K562 (cell line): ENCODE measurements around the gene RPL39. TPM values are rescaled to one million over a fixed set of nuclear protein-coding genes. Genes with fewer than 3 reads are reported as not detected.
A peak's percentile ranks its signal among the peaks of the same experiment; 100 is the strongest.
"Not testable (repeated sequence)": the region's sequence is repeated elsewhere in the genome, so short reads cannot be mapped to it uniquely, and the experiment has no call there.

Source experiments
- ATAC-seq: fragments of 200-7000 bp; cut with Tn5 transposase; 3 replicates; pipeline ENCODE4 v1.9.1; 2020; ENCODE audit warnings: moderate library complexity
- BruUV-seq: library from RNA; stranded (reverse); fragments of 400-500 nt; replicated peaks from 2 replicates; lab custom pipeline; 2021; lab: Mats Ljungman, UMichigan
- CTCF ChIA-PET: fragments of 300-600 bp; formaldehyde crosslinking; extraction: SDS; loops from one replicate; lab custom pipeline; 2021; ENCODE audit warnings: low intra/inter-chr PET ratio; lab: Yijun Ruan, JAX
- POLR2A ChIA-PET: fragments of 300-600, 350-650 bp; sonication (Branson Sonifier 250); formaldehyde crosslinking; extraction: SDS; loops from one replicate; lab custom pipeline; 2021; ENCODE audit warnings: antibody characterized with exemption, inconsistent platforms; lab: Yijun Ruan, JAX
- DNase-seq, 4 experiments: peaks; one replicate each; pipeline versions ENCODE4 v3.0.0 to v3.0.0-alpha.2; 2011 to 2018; ENCODE audit warnings: low spot score in 3 of 4, mixed read lengths in 3 of 4; ENCODE audit errors: extremely low read depth in 1 of 4
- FAIRE-seq: peaks from 2 replicates; lab custom pipeline; 2011; peaks lifted over from hg19 to GRCh38; lab: Jason Lieb, UNC
- H2AFZ ChIP-seq: 2 replicates; pipeline ENCODE4 v1.6.0; 2011; ENCODE audit warnings: low read depth, low read length, control low read depth, inconsistent platforms
- H3K27ac ChIP-seq: fragments of 200-600 bp; 3 replicates; pipeline ENCODE4 v1.8.0; 2011; ENCODE audit warnings: low read depth, mild to moderate bottlenecking, control low read depth, inconsistent platforms, low read length, moderate library complexity, mixed read lengths; ENCODE audit errors: extremely low read depth
- H3K27me3 ChIP-seq, 2 experiments: fragments of 300-600 bp in 1 of 2; 2 replicates in 1 of 2; 3 replicates in 1 of 2; pipeline versions ENCODE4 v1.6.0 to v1.8.0; 2011; ENCODE audit warnings: inconsistent platforms in 2 of 2, low read length in 2 of 2, mild to moderate bottlenecking in 1 of 2, mixed read lengths in 1 of 2, moderate library complexity in 1 of 2; ENCODE audit not compliant: control insufficient read depth in 2 of 2, insufficient read depth in 2 of 2
- H3K36me3 ChIP-seq: fragments of 300-600 bp; 3 replicates; pipeline ENCODE4 v1.8.0; 2011; ENCODE audit warnings: mild to moderate bottlenecking, low read length, inconsistent platforms; ENCODE audit not compliant: control insufficient read depth, insufficient read depth
- H3K4me1 ChIP-seq, 2 experiments: fragments of 200-600 bp in 1 of 2; replicated peaks in 1 of 2; 2 replicates in 1 of 2; 3 replicates in 1 of 2; pipeline versions ENCODE4 v1.5.1 to v1.8.0; 2011; ENCODE audit warnings: inconsistent platforms in 2 of 2, low read length in 2 of 2, mild to moderate bottlenecking in 1 of 2, mixed read lengths in 1 of 2, moderate library complexity in 1 of 2; ENCODE audit not compliant: control insufficient read depth in 2 of 2, insufficient read depth in 2 of 2
- H3K4me2 ChIP-seq: 2 replicates; pipeline ENCODE4 v1.6.1; 2011; ENCODE audit warnings: low read length, control low read depth, inconsistent platforms, mixed read lengths; ENCODE audit not compliant: insufficient read depth
- H3K4me3 ChIP-seq: fragments of 200-600 bp; sonication (generic), shearing (Covaris generic); 2 replicates; pipeline ENCODE4 v1.5.1; 2016; ENCODE audit warnings: control low read depth, inconsistent platforms
- H3K79me2 ChIP-seq: fragments of 200-600 bp; 3 replicates; pipeline ENCODE4 v1.8.0; 2011; ENCODE audit warnings: low read length, inconsistent platforms; ENCODE audit not compliant: control insufficient read depth, insufficient read depth
- H3K9ac ChIP-seq, 2 experiments: 2 replicates each; pipeline versions ENCODE4 v1.6.0 to v1.6.1; 2011; ENCODE audit warnings: low read depth in 2 of 2, low read length in 2 of 2, control low read depth in 1 of 2, inconsistent platforms in 1 of 2, mild to moderate bottlenecking in 1 of 2, mixed read lengths in 1 of 2; ENCODE audit not compliant: insufficient read depth in 1 of 2
- H3K9me1 ChIP-seq: one replicate; pipeline ENCODE4 v1.6.0; 2011; ENCODE audit warnings: inconsistent platforms, mild to moderate bottlenecking, low read length, moderate library complexity; ENCODE audit not compliant: control insufficient read depth, insufficient read depth
- H3K9me3 ChIP-seq: replicated peaks from 2 replicates; pipeline ENCODE4 v1.5.1; 2011; ENCODE audit warnings: low read depth, low read length, inconsistent platforms; ENCODE audit not compliant: control insufficient read depth, insufficient read depth
- H4K20me1 ChIP-seq: replicated peaks from 2 replicates; pipeline ENCODE4 v1.6.1; 2011; ENCODE audit warnings: low read length, inconsistent platforms, mixed read lengths; ENCODE audit not compliant: control insufficient read depth, insufficient read depth
- DDX20 ChIP-seq: fragments of 450-650 bp; IDR thresholded peaks from 2 replicates; pipeline ENCODE4 v1.6.1; 2016; ENCODE audit warnings: missing genetic modification characterization, low read depth, mild to moderate bottlenecking, missing compliant biosample characterization, moderate library complexity
- FOXP1 ChIP-seq: sonication (generic); formaldehyde crosslinking; IDR thresholded peaks from 2 replicates; pipeline ENCODE4 v1.8.0; 2022; ENCODE audit warnings: mild to moderate bottlenecking, missing genetic modification reagents
- GMEB1 ChIP-seq: fragments of 250-450 bp; sonication (Bioruptor Pico); IDR thresholded peaks from 2 replicates; pipeline ENCODE4 v1.4.0; 2020; ENCODE audit warnings: mild to moderate bottlenecking
- GTF2A2 ChIP-seq: IDR thresholded peaks from 2 replicates; pipeline ENCODE4 v1.6.1; 2016; ENCODE audit warnings: mild to moderate bottlenecking, missing genetic modification characterization, missing compliant biosample characterization
- IRF1 ChIP-seq: sonication (generic); formaldehyde crosslinking; IDR thresholded peaks from 2 replicates; pipeline ENCODE4 v1.8.0; 2022; ENCODE audit warnings: missing genetic modification reagents, mild to moderate bottlenecking, borderline replicate concordance
- MED1 ChIP-seq: sonication (generic); formaldehyde crosslinking; IDR thresholded peaks from 2 replicates; pipeline ENCODE4 v1.8.1; 2023; ENCODE audit warnings: missing genetic modification reagents, borderline replicate concordance
- NCOA6 ChIP-seq: fragments of 450-650 bp; IDR thresholded peaks from 2 replicates; pipeline ENCODE4 v1.6.1; 2017; ENCODE audit warnings: mild to moderate bottlenecking
- NCOR1 ChIP-seq: fragments of 450-650 bp; IDR thresholded peaks from 2 replicates; pipeline ENCODE4 v1.6.1; 2016; ENCODE audit warnings: mild to moderate bottlenecking, moderate library complexity
- PML ChIP-seq: IDR thresholded peaks from 2 replicates; pipeline ENCODE4 v1.6.1; 2012; ENCODE audit warnings: low read length, inconsistent platforms
- SIRT6 ChIP-seq: IDR thresholded peaks from one replicate; pipeline ENCODE4 v1.6.1; 2012; ENCODE audit warnings: low read depth, mild to moderate bottlenecking, control low read depth, inconsistent platforms, low read length, moderate library complexity
- ZHX1 ChIP-seq: fragments of 150-350 bp; conservative IDR thresholded peaks from 2 replicates; pipeline ENCODE4 v1.6.1; 2014; ENCODE audit warnings: low read length
- ZNF124 ChIP-seq: sonication (generic); formaldehyde crosslinking; IDR thresholded peaks from 2 replicates; pipeline ENCODE4 v1.8.1; 2022; ENCODE audit warnings: missing genetic modification reagents
- ZNF436 ChIP-seq: fragments of 250-450, 450-650 bp; sonication (Bioruptor Pico); formaldehyde crosslinking; IDR thresholded peaks from 2 replicates; pipeline ENCODE4 v1.7.0; 2020; ENCODE audit warnings: mild to moderate bottlenecking
- ZNF75A ChIP-seq: fragments of 450-650 bp; formaldehyde crosslinking; IDR thresholded peaks from 2 replicates; pipeline ENCODE4 v1.4.0; 2020; ENCODE audit warnings: mild to moderate bottlenecking
- WGBS: fragments of 100-300 bp; shearing (Covaris generic); methylation state at CpG from one replicate; pipeline ENCODE4 v1.1.6; 2016; ENCODE audit warnings: low coverage, mixed read lengths; ENCODE audit not compliant: insufficient coverage; ENCODE audit errors: missing lambda C conversion rate; 5-methylcytosine and 5-hydroxymethylcytosine counted together
- in situ Hi-C: fragments of 300-500 bp; cut with MboI; formaldehyde crosslinking; loops from 4 replicates; pipeline ENCODE4 v1.15.0; 2018; ENCODE audit warnings: inconsistent platforms, mixed read lengths
- intact Hi-C: fragments of 100-400 bp; cut with micrococcal nuclease; formaldehyde crosslinking; loops from 2 replicates; pipeline ENCODE4 v1.14.2; 2022
- polyA plus RNA-seq, 8 experiments: library from polyadenylated mRNA; depleted of rRNA in 4 of 8; stranded (reverse) in 5 of 8; unstranded in 3 of 8; fragments of >200 nt; fragmentation: Nextera tagmentation in 2 of 8; fragmentation: Illumina TruSeq in 1 of 8; extraction: Ambion mirVana in 2 of 8; extraction: Trizol in 1 of 8; gene quantifications; 2 replicates each; pipeline versions ENCODE4 v1.2.1 to v1.2.3, GENCODE V29; 2011 to 2014; ENCODE audit warnings: inconsistent platforms in 1 of 8, missing spikeins in 1 of 8
- total RNA-seq, 7 experiments: library from RNA; depleted of rRNA in 6 of 7; stranded (reverse); fragments of >200 nt in 6 of 7; fragmentation: Illumina TruSeq in 2 of 7; extraction: Trizol in 2 of 7; gene quantifications; 2 replicates each; pipeline versions ENCODE4 v1.2.1 to v1.2.3, GENCODE V29; 2011 to 2021; ENCODE audit warnings: low replicate concordance in 1 of 7

The RPL39 gene
- total and polyA plus RNA-seq, 9 of the 15 experiments (the other 6 are each of a cell fraction or from before 2014, with no cell fraction given) = 1,382 to 5,043 (median 3,226) TPM

DNA sequence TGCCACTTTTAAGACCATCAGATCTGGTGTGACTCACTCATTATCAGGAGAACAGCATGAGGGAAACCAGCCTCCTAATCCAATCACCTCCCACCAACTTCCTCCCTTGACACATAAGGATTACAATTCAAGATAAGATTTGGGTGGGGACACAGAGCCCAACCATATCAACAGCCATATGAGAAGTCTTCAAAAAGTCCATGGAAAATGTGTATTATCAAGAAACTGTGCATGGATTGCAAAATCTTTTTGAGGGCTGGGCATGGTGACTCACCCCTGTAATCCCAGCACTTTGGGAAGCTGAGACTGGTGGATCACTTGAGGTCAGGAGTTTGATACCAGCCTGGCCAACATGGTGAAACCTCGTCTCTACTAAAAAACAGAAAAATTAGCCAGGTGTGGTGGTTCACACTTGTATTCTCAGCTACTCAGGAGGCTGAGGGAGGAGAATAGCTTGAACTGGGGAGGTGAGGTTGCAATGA lies 17.8 kb upstream of the RPL39 start (continued):
- TF ChIP-seq IRF1 (CRISPR knock-in tag) (no peak), GTF2A2 (tag) (no peak), SIRT6 (no peak), DDX20 (tag) (no peak), ZHX1 (no peak), GMEB1 (no peak), ZNF124 (CRISPR knock-in tag) (no peak), ZNF436 (CRISPR knock-in tag) (no peak), FOXP1 (CRISPR knock-in tag) (no peak), NCOR1 (peak; percentile 89), MED1 (CRISPR knock-in tag) (no peak), NCOA6 (no peak), ZNF75A (no peak), PML (peak; percentile 69; the same call in 1 of the 2 replicates)

- intact Hi-C loops, H3K9me1 ChIP-seq, H3K27me3 ChIP-seq, H3K4me2 ChIP-seq, H3K4me3 ChIP-seq, in situ Hi-C loops, H3K9me3 ChIP-seq, H3K9ac ChIP-seq, H3K36me3 ChIP-seq, H2AFZ ChIP-seq, FAIRE-seq, DNase-seq, CTCF ChIA-PET, H3K79me2 ChIP-seq, H3K4me1 ChIP-seq, H4K20me1 ChIP-seq: not testable (repeated sequence)
- TSS peak; percentile 74 for BruUV-seq
- POLR2A ChIA-PET = interaction anchor here (0.9 kb wide), 1 partner anchor 17 kb away, joined by 4 read pairs; the partner anchor contains the start of gene RPL39
- peak; percentile 64 for ATAC-seq
- H3K27ac ChIP-seq = peak overlapping the region; percentile 80; the same call in 2 of the 3 replicates
- no CpG with 5 or more reads among the region's 4 CpGs for WGBS
These were observed 17.0 kb upstream of the RPL39 start for GRCh38 chrX:119808461-119808860.
